GM21786 (cell line): ENCODE data around the gene WBP1L.
"Not testable (repeated sequence)": the region's sequence is repeated elsewhere in the genome, so short reads cannot be mapped to it uniquely, and the experiment has no call there.

Experiments
- ATAC-seq: cut with Tn5 transposase; IDR thresholded peaks from one replicate; pipeline ENCODE4 v1.9.1; 2021; ENCODE audit not compliant: unreplicated experiment

Gene WBP1L

DNA sequence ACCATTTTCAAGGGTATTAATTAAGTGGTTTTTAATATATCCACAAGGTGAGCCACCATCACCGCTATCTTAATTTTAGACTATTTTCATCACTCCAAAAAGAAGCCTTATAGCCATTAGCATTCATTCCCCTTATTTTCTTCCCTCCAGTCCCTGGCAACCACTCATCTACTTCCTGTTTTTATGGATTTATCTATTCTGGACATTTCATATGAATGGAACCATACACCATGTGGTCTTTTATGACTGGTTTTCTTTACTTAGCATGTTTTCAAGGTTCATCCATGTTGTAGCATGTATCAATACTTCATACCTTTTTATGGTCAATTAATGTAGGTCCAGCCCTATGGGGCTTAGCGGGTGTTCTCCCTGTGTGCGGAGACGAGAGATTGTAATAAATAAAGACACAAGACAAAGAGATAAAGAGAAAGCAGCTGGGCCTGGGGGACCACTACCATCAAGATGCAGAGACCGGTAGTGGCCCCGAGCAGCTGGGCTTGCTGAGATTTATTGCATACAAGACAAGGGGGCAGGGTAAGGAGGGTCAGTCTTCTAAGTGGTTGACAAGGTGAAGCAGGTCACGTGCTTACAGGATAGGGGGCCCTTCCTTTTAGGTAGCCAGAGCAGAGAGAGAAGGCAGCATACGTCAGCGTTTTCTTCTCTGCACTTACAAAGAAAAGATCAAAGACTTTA, 14.6 kb downstream of the WBP1L start:
- no peak for ATAC-seq

DNA sequence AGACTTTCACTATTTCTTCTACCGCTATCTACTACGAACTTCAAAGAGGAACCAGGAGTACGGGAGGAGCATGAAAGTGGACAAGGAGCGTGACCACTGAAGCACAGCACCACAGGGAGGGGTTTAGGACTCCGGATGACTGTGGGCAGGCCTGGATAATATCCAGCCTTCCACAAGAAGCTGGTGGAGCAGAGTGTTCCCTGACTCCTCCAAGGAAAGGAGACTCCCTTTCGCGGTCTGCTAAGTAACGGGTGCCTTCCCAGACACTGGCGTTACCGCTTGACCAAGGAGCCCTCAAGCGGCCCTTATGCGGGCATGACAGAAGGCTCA, 15.2 kb downstream of the WBP1L start:
- ATAC-seq = not testable (repeated sequence)

DNA sequence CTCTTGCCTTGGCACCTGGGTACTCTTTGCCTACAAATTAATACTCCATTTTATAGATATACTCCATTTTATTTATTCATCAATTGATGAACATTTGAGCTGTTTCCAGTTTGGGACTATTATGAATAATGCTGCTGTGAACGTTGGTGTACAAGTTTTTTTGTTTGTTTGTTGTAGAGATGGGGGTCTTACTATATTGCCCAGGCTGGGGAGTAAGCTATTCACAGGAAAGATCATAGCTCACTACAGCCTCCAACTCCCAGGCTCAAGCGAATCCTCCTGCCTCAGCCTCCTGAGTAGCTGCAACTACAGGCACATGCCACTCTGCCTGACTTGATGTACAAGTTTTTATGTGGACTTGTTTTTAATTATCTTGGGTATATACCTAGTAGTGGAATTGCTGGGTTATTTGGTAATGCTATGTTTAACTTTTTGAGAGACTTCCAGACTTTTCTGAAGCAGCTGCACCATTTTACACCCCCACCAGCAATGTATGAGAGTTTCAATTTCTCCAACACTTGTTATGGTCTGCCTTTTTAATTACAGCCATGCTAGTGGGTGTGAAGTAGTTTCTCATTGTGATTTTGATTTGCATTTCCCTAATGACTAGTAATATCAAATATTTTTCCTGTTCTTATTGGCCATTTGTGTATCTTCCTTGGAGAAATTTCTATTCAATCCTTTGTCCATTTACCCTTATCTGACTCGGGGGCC, 15.9 kb downstream of the WBP1L start:
- ATAC-seq = no peak

DNA sequence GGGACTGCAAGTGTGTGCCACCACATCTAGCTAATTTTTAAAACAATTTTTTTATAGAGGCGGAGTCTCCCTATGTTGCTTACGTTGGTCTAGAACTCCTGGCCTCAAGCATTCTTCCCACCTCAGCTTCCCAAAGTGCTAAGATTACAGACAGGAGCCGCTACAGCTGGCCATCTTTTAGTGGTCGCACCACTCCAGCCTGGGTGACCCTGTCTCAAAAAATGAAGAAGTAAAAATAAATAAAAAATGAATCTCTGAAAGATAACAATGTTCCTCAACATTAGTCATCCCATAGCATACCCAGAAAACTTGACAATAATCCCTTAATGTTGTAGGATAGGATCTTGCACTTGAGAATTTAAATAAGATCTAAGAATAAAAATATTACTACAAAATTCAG, 18.2 kb downstream of the WBP1L start:
- no peak for ATAC-seq

DNA sequence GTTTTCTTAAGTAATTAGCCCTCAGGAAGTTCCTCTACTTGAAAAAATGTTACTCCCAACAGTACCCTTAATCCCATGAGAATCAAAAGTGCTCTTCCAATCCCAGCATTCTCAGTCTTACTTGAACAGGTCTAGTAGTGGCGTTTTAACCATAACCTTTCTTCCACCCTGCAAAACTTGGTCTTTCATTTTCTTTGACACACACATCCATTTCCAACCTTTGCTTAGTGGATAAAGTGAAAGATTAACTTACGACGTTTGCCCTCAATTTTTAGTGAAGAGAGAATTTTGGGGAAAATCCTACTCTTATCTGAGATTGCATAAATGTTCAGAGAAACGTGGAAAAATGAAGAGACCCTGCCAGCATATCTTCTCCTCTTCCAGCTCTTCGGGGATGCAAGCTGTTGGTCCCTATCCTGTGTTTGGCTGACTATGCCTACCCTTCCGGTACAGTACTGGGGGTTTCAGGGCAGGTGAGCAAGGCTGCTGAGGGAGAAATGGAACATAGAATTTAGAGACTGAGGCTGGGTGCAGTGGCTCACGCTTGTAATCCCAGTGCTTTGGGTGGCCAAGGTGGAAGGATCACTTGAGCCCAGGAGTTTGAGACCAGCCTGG, 18.8 kb downstream of the WBP1L start:
- ATAC-seq = no peak

DNA sequence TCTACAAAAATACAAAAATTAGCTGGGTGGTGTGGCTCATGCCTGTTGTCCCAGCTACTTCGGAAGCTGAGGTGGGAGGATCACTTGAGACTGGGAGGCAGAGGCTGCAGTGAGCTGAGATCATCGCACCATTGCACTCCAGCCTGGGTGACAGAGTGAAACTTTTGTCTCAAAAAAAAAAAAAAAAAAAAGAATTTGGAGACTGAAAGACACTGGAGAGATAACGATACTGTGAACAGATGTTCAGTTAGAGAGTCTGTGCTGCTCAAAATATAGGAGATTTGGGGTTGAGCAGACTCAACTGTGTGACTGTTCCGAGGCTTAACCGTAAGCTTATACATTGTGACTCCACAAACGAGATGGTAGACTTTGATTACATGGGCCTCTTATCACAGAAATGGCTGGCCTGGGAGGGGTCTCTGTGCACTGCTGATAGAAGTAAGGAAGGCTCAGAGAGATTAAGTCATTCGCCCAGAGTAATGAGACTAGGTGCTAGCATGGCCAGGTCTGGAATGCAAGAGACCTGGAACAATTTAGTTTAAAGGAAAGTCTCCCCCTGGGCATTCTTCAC, 19.4 kb downstream of the WBP1L start:
- no peak for ATAC-seq

DNA sequence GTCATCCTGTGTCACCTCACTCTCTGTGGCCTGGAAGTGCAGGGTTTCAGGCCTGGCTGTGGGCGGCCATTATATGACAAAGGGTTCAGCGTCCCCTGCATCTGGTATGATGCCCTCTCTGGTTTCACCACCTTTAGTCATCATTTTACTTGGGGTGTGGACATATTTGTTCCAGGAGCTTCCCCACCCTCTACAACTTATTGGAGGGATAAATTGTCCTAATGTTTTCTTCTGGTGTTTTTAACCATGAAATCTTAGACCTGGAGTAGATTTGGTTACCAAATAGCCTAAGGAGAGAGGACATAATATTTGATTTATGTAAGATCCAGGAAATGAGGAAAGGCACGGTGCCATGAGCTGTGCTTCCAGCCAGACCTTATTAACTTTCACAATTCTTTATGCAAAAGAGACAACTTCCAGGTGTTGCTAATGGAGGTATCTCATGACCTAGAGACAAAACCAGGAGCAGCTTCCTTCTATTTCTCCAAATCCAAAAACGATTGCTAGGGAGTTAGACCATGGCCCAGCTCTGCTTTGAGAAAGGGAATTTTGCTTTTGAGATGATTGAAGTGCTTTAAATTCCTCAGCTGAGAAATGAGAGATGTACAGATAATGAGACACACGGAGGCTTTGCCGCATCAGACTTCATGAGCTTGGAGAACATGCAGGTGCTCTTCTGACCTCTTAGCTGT, 20.9 kb downstream of the WBP1L start:
- no peak for ATAC-seq

GRCh38 chr10:102765336-102765735, 21.6 kb downstream of the WBP1L start:
- no peak for ATAC-seq

- ATAC-seq = no peak
These were observed 23.8 kb downstream of the WBP1L start for GRCh38 chr10:102767428-102768160.

GRCh38 chr10:102769375-102770107, 25.8 kb downstream of the WBP1L start:
- ATAC-seq = no peak

- no peak for ATAC-seq
These were observed 26.3 kb downstream of the WBP1L start for GRCh38 chr10:102770108-102770482.

GRCh38 chr10:102770792-102771191, 27.0 kb downstream of the WBP1L start:
- no peak for ATAC-seq

DNA sequence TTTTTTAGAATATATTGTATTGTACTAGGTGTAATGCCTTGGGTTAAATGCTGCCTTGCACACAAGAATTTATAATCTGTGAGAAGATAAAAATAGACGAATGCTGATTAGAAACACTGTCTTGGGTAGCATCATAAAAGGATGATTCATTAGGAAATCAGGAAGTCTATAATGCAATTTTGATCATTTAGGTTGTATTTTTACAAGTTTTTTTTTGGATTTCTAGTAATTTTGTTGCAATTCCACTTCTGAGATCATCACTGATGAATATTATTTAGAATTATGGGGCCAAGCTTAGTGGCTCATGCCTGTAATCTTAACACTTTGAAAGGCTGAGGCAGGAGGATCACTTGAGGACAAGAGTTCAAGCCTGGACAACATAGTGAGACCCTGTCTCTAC, 29.6 kb downstream of the WBP1L start:
- no peak for ATAC-seq

GRCh38 chr10:102773986-102774385, 30.2 kb downstream of the WBP1L start:
- no peak for ATAC-seq

DNA sequence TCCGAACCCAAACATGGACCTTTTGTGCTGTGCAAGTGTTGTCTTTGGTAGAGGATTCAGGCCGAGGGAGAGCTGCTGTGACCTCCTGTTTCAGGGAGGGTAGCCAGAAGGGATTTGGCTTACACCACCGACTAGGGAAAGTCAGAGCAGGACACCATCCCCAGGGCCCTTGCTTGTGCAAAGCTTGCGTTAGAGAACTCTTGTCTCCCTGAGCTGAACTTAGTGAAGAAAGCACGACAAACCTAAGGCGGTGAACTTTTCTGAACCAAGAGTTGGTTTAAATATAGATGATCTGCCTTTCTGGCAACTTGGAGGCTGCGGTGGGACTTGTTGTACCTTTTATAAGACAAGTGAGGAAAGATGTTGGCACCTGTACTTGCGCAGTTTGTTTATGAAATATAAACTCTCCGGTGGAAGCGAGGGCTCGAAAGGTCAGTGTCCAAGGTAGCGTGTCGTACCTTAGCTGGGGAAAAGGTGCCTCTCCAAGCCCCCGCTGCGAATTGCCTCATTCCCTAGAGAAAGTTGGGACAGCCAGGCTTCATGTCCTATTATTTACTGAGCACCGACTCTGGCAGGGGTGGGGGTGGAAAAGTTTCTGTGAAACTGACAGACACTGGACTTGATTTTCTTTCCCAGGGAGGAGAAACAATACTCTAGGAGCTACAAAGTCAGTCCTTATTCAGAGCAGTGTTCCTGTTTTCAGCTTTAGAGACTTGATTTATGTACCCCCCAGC, 31.6 kb downstream of the WBP1L start:
- ATAC-seq = no peak

- ATAC-seq = no peak
These were observed 32.4 kb downstream of the WBP1L start for GRCh38 chr10:102775935-102776669.

- ATAC-seq = no peak
These were observed 33.2 kb downstream of the WBP1L start for GRCh38 chr10:102776779-102777456.

GRCh38 chr10:102777711-102778453, 34.1 kb downstream of the WBP1L start:
- ATAC-seq = no peak
